KG1 (cell line): Measurements from ENCODE around the gene PTGIS.

ENCODE experiments used
- DNase-seq: peaks from one replicate; lab custom pipeline; 2025; lab: John Stamatoyannopoulos, UW

The PTGIS gene

DNA sequence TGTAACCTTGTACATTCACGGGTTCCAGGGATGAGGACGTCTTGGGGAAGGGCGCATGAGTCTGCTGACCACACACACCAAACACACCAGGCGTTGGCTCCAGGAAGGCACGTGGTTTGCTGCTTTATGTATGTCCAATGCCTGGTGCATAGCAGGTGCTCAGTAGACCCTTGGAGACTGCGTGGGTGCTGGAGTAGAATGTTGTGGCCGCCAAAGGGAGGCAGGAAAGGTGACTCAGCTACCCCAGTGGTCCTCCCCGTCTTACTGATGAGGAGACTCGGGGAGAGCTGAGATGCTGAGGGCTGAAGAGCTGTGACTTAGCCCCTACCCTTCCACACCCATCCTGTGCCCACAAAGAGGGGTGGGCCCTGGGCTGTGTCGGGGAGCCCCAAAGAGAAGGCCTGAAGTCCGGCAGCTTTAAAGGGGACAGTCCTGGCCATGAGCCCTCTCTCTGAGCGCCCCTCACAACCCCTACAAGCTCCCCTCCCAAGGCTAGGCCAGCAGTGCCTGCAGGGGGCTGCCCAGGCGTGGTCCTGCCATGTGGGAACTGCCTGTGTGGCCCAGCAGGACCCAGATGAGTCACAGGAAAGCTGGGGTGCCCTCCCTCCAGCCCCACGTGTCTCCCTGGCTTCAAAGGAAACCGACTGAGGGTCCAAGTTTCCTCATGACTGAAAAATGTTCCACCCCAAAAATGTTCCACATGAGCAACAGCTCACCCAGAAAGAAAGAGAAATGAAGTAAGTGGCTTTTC, 28.0 kb upstream of the PTGIS start:
- DNase-seq: no peak

DNA sequence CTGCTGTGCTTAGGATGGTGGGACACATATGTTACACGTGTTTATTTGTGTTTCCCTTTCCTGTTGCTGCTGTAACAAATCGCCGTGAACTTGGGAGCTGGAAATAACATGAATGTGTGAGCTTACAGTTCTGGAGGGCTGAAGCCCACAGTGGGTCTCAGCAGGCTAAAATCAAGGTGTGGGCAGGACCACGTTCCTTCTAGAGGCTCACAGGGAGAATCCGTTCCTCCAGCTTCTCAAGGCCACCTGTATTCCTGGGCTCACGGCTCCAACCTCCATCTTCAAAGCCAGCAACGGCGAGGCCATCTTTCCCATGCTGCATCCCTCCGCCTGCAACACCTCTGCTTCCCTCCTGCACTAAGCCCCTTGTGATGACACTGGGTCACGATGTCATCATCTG, 27.4 kb upstream of the PTGIS start:
- DNase-seq: no peak

- DNase-seq: no peak
Measured at GRCh38 chr20:49594931-49595315, 27.0 kb upstream of the PTGIS start.

- DNase-seq: no peak
Measured at GRCh38 chr20:49594143-49594930, 26.4 kb upstream of the PTGIS start.

DNA sequence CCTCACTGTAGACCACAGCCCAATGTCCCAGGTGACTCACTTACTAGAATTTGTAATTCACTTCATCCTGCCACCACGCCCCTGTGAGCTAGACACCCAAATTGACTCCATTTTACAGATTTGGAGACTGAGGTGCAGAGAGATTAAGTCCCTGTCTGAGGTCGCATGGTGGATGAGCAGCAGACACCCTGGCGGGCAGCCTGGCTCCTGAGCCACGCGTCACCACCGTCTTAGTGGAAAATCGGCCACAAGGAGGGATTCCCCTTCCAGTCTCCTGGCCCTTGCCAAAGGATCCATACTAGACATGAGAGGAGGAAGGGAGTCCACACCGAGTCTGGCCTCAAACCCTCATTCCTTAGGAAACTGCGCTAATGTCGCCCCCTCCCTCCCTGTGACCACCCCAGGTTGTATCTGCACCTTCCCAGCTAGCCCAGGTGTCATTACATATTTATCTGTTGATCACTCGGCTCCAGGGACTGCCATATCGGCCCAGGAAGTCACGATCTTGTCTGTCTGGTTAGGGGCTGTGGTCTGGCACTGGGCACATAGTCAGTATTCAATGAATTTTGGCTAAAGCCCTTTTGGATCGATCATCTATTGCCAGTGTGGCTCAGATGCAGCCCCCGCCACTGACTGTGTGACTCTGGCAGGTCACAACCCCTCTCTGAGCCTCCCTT, 25.7 kb upstream of the PTGIS start:
- DNase-seq: no peak

DNA sequence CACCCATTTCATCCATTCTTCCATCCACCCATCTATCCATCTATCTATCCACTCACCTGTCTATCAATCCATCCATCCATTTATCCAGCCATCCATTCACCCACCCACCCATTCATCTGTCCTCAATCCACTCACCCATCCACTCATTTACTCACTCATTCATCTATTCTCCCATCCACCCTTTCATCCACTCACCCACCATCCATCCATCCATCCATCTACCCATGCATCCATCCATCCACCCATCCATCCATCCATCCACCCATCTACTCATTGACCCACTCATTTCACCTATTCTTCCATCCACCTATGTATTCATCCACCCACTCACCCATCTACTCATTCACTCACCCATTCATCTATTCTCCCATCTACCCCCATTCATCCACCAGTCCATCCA, 24.2 kb upstream of the PTGIS start:
- DNase-seq: no peak

- no peak for DNase-seq
Measured at GRCh38 chr20:49591217-49591865, 23.4 kb upstream of the PTGIS start.

- no peak for DNase-seq
Measured at GRCh38 chr20:49590163-49591017, 22.5 kb upstream of the PTGIS start.

DNA sequence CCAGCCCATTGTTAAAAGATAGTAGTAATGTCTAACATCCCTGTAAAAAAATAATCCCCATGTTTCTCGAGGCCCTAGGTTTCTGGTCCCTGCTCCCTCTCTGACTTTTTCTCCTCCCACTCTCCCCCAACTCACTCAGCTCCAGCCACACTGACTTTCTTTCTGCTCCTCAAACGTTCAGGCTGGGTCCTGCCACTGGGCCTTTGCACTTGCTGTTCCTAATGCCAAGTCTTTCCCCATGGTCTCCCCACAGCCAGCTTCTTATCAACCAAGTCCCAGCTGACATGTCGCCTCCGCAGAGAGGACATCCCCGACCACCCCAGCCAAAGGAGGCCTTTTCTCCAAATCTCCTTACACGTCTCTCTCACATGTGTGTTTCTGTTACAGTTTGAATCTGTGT, 21.8 kb upstream of the PTGIS start:
- DNase-seq: no peak

DNA sequence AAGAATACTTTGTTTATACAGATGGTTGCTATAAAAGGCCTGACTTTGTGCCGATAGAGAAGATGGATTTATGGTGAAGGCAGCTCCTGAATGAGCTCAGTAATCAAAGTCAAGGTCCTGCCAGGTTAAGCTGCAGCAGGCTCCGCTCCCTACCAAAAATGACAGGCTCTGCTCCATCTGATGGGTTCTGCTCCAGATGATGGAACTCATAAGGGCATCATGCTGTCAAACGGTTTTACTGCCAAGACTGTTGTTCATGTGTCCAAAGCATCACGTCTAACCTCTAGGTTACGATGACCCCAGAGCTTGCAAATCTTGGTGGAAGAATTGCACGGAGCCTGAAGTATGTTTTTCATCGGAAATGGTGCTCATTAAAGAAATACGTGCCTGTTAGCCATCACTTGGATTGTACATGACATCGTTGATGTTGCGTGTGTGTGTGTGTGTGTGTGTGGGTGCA, 19.2 kb upstream of the PTGIS start:
- DNase-seq: no peak

GRCh38 chr20:49585585-49586245, 17.8 kb upstream of the PTGIS start:
- DNase-seq: no peak

DNA sequence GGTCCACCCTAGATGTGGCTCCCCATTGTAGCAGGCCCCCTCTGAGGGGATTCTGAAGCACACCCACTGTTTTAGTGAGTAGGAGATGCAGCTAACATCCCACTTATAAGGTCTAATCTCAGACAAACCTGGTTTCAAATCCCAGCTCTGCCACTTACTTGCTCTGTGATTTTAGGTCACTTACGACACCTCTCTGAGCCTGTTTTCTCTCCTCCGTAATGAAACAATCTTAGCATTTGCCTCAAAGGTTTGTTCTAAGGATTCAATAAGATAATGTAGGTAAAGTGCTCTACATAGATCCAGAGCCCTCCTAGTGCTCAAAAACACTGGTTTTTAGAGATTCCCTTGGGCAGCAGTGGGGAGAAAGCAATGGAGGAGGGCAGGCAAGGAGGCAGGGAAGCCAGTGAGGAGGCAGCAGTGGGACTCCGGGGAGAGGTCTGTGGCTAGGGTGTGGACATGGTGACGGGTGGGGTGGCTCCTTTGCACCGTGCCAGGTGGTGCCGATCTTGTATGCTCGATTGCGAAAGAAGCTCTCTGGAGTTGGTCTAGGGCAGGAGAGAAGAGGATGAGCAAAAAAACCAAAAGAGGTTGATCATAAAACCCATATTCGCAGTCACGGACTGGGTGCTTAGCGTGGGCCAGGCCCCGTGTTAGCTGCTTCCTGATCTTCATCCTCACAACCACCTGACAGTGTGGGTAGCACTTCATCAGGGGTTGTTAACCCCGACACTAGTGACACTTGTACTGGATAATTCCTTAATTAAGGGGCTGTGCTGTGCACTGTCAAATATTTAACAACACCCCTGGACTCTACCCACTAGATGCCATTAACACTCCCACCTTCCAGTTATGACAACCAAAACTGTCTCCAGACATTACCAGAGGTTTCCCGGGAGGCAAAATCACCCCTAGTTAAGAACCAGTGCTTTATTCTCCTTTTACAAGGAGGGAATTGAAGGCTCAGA, 16.8 kb upstream of the PTGIS start:
- DNase-seq: no peak

- DNase-seq: no peak
Measured at GRCh38 chr20:49583669-49584417, 15.9 kb upstream of the PTGIS start.

- no peak for DNase-seq
Measured at GRCh38 chr20:49583343-49583668, 15.4 kb upstream of the PTGIS start.

- DNase-seq: no peak
Measured at GRCh38 chr20:49582413-49583334, 14.7 kb upstream of the PTGIS start.

DNA sequence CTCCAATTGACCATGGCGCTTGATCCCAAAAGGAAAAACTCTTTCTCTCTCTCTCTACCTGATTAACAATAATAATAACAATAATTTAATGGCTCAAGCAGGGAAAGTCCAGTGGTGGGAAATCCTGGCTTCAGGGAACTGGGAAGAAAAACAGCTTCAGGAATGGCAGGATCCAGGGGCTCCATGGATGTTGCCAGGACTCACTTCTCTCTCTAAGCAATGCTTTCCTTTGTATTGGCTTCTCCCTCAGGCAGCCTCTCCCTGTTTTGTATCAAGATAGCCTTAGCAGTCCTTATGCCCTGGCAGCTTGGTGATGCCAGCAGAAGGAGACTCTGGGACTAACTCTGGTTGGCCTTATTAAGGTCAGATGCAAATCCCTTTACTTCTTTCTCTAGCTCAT, 13.5 kb upstream of the PTGIS start:
- DNase-seq: no peak

DNA sequence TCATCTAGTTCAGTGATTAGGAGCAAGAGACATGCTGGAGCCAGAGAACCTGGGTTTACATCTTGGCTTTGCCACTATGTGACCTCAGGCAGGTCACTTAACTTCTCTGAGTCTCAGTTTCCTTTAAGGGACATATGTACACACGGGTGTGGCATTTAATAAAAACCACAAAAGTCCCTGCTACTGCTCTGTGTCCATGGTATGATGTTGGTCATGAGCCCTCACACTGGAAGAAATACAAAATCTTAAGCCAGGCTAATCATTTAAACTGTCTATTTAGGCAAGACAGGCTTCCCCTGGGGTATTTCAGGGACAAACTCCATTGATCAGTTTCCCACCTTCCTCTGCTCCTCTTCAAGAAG, 12.9 kb upstream of the PTGIS start:
- no peak for DNase-seq
